Activated CD4-positive, alpha-beta T cell treated with anti-CD3 and anti-CD28 coated beads for 48 hours (primary cell): Measurements from ENCODE around the gene ANKRD17.

Experiments
- DNase-seq: peaks from one replicate; pipeline ENCODE4 v3.0.0-alpha.2; 2020

The ANKRD17 gene

GRCh38 chr4:73037057-73037456, 221.5 kb downstream of the ANKRD17 start:
- DNase-seq, result no peak

- DNase-seq, result no peak
Observed at GRCh38 chr4:73036123-73036522, 222.5 kb downstream of the ANKRD17 start.

DNA sequence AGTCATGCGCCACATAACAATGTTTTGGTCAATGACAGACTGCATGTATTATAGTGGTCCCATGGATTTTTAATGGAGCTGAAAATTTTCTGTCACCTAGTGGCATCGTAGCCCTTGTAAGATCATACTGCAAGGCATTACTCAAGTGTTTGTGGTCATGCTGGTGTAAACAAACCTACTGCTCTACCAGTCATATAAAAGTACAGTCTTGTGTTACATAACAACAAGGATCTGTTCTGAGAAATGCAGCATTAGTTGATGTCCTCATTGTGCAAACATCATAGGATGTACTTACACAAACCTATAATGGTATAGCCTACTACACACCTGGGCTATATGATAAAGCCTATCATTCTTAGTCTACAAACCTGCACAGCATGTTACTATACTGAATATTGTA, 223.7 kb downstream of the ANKRD17 start:
- no peak for DNase-seq

- DNase-seq, result no peak
Observed at GRCh38 chr4:73028621-73029020, 230.0 kb downstream of the ANKRD17 start.
